ENCODE measurements around the gene MYO1H. TPM values are rescaled to one million over a fixed set of nuclear protein-coding genes. Genes with fewer than 3 reads are reported as not detected.

Gene MYO1H
- polyA plus RNA-seq, 1 experiment, result not detected

DNA sequence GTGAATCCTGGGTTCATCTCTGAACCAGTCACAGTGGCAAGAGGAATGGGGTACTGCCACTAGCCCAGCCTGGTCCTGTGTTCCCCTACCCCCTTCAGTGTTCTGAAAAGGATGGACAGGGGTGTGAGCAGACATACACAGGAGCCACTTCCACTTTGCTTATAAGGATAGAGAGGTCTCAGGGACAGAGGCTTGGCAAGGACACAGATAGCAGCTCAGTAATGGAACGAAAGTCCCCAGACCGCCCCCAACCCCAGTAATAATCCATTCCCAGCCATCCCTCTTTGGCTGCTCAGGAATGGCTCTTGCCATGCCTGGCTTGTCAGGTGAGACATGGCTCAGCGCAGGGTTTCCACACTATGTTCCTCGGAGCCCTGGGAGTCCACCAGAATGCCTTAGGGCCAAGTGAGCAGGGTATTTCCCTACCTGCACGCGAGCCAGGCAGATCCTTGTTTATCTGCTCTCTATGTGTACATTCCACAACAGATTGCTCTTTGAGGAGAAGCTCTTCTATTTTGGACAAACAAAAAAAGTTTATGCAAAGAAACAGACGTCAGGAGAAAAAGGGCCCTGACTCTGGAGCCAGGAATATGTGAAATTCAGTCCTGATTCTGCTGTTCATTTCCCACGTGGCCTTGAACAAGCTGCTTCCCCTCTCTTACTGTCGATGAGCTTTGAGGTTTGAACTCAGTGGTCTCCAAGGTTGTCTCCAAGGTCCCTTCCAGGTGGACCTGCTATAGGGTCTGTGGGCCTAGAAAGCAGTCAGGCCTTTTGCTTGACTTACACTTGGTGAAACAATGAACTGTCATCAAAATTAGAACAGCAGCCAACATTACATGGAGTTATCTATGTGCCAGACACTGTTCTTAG is 139.7 kb downstream of the MYO1H start:
- Histone ChIP-seq H3K36me3 (ENCODE audit: control insufficient read depth, insufficient read depth, low read length) (peaks cover 48% of the 10 kb centered on the region), H3K27me3 (ENCODE audit: control insufficient read depth, insufficient read depth, low read length) (no peaks in the 10 kb centered on the region), H3K4me3 (ENCODE audit: low read depth, low read length) (no peak overlapping the region)
- CTCF ChIA-PET, result interaction anchor here (0.9 kb wide), 1 partner anchor 53 kb away, joined by 3 read pairs; no protein-coding TSS in a partner anchor
- POLR2A ChIA-PET, result no interaction called here
- TF ChIP-seq, protein P1, sequence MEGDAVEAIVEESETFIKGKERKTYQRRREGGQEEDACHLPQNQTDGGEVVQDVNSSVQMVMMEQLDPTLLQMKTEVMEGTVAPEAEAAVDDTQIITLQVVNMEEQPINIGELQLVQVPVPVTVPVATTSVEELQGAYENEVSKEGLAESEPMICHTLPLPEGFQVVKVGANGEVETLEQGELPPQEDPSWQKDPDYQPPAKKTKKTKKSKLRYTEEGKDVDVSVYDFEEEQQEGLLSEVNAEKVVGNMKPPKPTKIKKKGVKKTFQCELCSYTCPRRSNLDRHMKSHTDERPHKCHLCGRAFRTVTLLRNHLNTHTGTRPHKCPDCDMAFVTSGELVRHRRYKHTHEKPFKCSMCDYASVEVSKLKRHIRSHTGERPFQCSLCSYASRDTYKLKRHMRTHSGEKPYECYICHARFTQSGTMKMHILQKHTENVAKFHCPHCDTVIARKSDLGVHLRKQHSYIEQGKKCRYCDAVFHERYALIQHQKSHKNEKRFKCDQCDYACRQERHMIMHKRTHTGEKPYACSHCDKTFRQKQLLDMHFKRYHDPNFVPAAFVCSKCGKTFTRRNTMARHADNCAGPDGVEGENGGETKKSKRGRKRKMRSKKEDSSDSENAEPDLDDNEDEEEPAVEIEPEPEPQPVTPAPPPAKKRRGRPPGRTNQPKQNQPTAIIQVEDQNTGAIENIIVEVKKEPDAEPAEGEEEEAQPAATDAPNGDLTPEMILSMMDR (IDR thresholded peaks at IDR 0.05; ENCODE audit: insufficient read depth, low read depth, low read length), result no peak
- no peak for DNase-seq (ENCODE audit: low read depth)

DNA sequence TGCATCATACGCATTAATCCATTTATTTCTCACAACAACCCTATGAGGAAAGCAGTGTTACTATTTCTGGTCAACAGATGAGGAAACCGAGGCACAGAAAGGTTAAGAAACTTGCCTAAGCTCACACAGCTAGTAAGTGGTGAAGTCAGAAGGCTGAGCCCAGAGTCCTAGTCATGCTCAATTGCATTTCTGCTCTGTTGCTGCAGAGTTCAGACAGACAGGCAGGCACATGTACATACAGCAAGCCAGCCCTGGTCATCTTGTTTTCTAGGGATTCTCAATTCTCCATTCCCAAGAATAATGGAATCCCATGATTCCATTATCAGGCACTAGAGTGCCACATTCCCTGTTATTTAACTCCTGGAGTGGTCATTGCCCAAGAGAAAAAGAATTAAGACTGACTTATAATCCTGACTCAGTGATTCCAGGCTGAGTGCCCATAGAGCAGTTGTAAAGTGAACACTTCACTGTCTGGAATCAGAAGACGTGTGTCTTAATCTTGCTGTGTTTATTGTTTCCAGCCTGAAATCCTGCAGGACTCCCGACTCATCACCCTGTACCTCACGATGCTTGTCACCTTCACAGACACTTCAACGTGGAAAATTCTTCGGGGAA is 140.5 kb downstream of the MYO1H start:
- no peak for DNase-seq (ENCODE audit: low read depth)
- Histone ChIP-seq H3K27me3 (ENCODE audit: control insufficient read depth, insufficient read depth, low read length) (no peaks in the 10 kb centered on the region), H3K36me3 (ENCODE audit: control insufficient read depth, insufficient read depth, low read length) (peaks cover 49% of the 10 kb centered on the region), H3K4me3 (ENCODE audit: low read depth, low read length) (no peak overlapping the region)
- CTCF ChIA-PET, result interaction anchor here (0.9 kb wide), 1 partner anchor 54 kb away, joined by 3 read pairs; no protein-coding TSS in a partner anchor
- POLR2A ChIA-PET, result no interaction called here
- TF ChIP-seq, protein P1 (IDR thresholded peaks at IDR 0.05; ENCODE audit: insufficient read depth, low read depth, low read length), result no peak

DNA sequence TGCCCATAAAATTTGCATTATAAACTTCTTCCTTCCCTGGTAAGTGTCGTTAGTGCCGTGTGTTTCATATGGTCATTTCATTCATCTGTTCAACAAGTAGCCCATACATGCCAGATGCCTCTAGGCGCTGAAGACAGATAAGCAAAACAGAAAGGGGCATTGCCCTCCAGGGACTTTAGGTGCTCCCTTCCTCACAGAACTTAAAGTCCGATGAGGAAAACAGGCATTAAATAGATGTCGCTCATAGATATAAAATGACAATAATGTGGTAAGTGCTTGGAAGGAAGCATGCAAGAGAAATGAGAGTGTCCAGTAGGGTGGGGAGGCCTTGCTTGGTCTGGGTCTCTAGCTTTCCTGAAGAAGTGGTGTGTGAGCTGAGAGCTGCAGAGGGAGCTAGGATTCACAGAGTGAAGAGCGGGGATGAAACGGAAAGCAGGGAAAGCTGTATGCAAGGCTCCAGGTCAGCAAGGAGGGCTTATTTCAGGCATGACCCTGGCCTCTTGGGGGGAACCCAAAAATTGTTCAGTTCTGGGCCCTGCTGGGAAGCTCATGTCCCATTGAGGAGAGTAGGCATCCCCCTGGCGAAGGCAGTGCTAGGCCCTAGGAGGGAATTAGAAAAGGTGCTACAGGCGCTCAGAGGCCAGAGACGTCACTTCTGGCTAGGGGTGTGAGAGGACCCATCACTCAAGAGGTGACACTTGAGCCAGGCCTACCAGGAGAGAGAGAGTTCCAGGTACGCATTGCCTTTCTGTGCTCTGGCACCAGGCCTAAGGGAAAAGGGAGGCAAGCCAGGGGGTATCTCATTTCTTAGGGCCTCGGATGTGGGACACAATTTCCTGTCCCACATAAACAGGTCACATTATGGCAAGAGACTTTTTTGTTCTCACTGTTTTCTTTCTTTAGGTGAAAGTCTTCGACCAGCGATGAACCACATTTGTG is 141.6 kb downstream of the MYO1H start:
- H3K27me3 ChIP-seq (ENCODE audit: control insufficient read depth, insufficient read depth, low read length), result no peaks in the 10 kb centered on the region
- ChIA-PET POLR2A (no interaction called here), CTCF (interaction anchor here (1.1 to 3.1 kb wide), 4 partner anchors 17 to 61 kb away, joined by 3 to 11 read pairs (median 4); no protein-coding TSS in a partner anchor)
- peaks cover 48% of the 10 kb centered on the region for H3K36me3 ChIP-seq (ENCODE audit: control insufficient read depth, insufficient read depth, low read length)
- TF ChIP-seq, protein P1 (IDR thresholded peaks at IDR 0.05; ENCODE audit: insufficient read depth, low read depth, low read length), result no peak
- no peak overlapping the region for H3K4me3 ChIP-seq (ENCODE audit: low read depth, low read length)
- DNase-seq (ENCODE audit: low read depth), result no peak

DNA sequence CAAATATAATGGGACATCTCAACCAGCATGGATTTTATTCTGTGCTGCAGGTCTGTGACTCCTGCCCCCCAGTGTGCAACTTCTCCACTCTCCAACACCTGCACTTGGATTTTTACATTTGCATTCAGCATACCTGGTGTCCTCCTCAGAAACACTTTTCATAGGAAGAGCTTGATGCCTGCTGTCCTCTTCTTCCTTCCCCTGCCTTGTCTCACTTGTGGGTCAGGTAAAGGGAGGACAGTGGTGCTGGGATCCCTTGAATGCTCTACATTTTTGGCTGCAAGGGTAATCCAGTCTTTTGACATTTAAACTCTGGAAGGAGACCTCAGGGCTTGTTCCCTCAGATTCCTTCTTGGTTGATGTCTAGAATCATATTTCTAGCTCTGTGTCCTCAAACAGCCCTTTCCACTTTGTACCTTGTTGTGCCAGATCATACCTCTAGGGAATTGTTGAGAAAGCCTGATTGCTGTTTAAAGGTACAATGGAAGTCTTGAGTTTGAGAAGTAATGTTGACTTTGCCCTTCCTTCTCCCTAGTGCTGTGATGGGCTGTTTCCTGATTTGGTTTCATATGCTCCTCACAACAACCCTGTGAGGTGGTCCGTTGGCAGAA is 142.4 kb downstream of the MYO1H start:
- peaks cover 48% of the 10 kb centered on the region for H3K36me3 ChIP-seq (ENCODE audit: control insufficient read depth, insufficient read depth, low read length)
- TF ChIP-seq, protein P1 (IDR thresholded peaks at IDR 0.05; ENCODE audit: insufficient read depth, low read depth, low read length), result no peak
- CTCF ChIA-PET, result interaction anchor here (0.8 to 3.1 kb wide), 5 partner anchors 17 to 62 kb away, joined by 3 to 11 read pairs (median 3); no protein-coding TSS in a partner anchor
- H3K4me3 ChIP-seq (ENCODE audit: low read depth, low read length), result no peak overlapping the region
- POLR2A ChIA-PET, result no interaction called here
- H3K27me3 ChIP-seq (ENCODE audit: control insufficient read depth, insufficient read depth, low read length), result no peaks in the 10 kb centered on the region
- no peak for DNase-seq (ENCODE audit: low read depth)
